Heart right ventricle (tissue), 16 donors: ENCODE data around the gene TEDC1. TPM values are rescaled to one million over a fixed set of nuclear protein-coding genes. Genes with fewer than 3 reads are reported as not detected.

Source experiments
- ATAC-seq, 8 donors: fragments of 200-7000 bp; cut with Tn5 transposase; one replicate each; pipeline ENCODE4 v1.9.1; 2020; ENCODE audit warnings: mild to moderate bottlenecking in 8 of 8, moderate library complexity in 8 of 8, moderate number of reproducible peaks in 1 of 8
- DNase-seq, 2 donors: peaks; one replicate each; pipeline ENCODE4 v3.0.0-alpha.2; 2020
- H3K27ac ChIP-seq, 10 donors: fragments of 200-600 bp; sonication (generic) in 2 of 10; one replicate each; pipeline versions ENCODE4 v1.5.0 to v1.8.0; 2020 to 2022; ENCODE audit warnings: mild to moderate bottlenecking in 3 of 10
- H3K27me3 ChIP-seq, 7 donors: fragments of 200-600 bp; one replicate each; pipeline ENCODE4 v1.8.0; 2021 to 2022; ENCODE audit warnings: mild to moderate bottlenecking in 2 of 7
- H3K36me3 ChIP-seq, 9 donors: fragments of 200-600 bp; sonication (generic) in 1 of 9; one replicate each; pipeline versions ENCODE4 v1.5.0 to v1.8.0; 2020 to 2022; ENCODE audit warnings: mild to moderate bottlenecking in 2 of 9
- H3K4me1 ChIP-seq, 9 donors: fragments of 200-600 bp; sonication (generic) in 1 of 9; one replicate each; pipeline versions ENCODE4 v1.5.0 to v1.8.0; 2020 to 2022; ENCODE audit warnings: mild to moderate bottlenecking in 4 of 9
- H3K4me3 ChIP-seq, 10 donors: fragments of 200-600 bp; sonication (generic) in 2 of 10; one replicate each; pipeline versions ENCODE4 v1.5.0 to v1.8.0; 2020 to 2022; ENCODE audit warnings: mild to moderate bottlenecking in 7 of 10, moderate library complexity in 2 of 10
- H3K9me3 ChIP-seq, 11 donors: fragments of 200-600 bp in 10 of 11; sonication (generic) in 2 of 11; one replicate each; pipeline versions ENCODE4 v1.5.0 to v1.8.0; 2013 to 2022; ENCODE audit warnings: mild to moderate bottlenecking in 2 of 11, control low read depth in 1 of 11, moderate library complexity in 1 of 11
- WGBS, 2 donors: extraction: QIAGEN DNeasy Blood & Tissue Kit; methylation state at CpG; one replicate each; pipeline ENCODE4 v1.1.7; 2013; ENCODE audit warnings: inconsistent platforms in 1 of 2; 5-methylcytosine and 5-hydroxymethylcytosine counted together
- intact Hi-C, 10 donors: fragments of 100-400 bp; cut with DNase I; formaldehyde crosslinking; loops; one replicate each; pipeline versions ENCODE4 v1.11.1 to v1.14.2; 2022
- polyA plus RNA-seq, 2 donors: library from polyadenylated mRNA; stranded (reverse); fragments of 200-250 nt; gene quantifications; one replicate each; pipeline ENCODE4 v1.2.3, GENCODE V29; 2013
- total RNA-seq, 10 donors: library from RNA; stranded (reverse); fragmentation: NEBNext Ultra II Directional in 3 of 10; extraction: Animal tissue kit (Norgen Biotek cat#: 25700) in 3 of 10; gene quantifications; one replicate each; pipeline versions ENCODE4 v1.2.1 to v1.2.4, GENCODE V29; 2021 to 2023
- TF ChIP-seq, protein P1 (sequence below), 9 donors: fragments of 200-600 bp; sonication (generic) in 2 of 9; IDR thresholded peaks; one replicate each; pipeline versions ENCODE4 v1.5.0 to v1.8.0; 2021 to 2022; ENCODE audit warnings: antibody characterized with exemption in 9 of 9, mild to moderate bottlenecking in 5 of 9, moderate library complexity in 1 of 9
- donor health status: Arrhythmogenic right ventricular cardiomyopathy.
- donor health status: ischemic (EF 13 %, LVEDD 7.1; RV severe dilation, severe dysfunction).
- donor health status: healthy with polysubstance abuse.
- donor health status: DM: no; HTN: yes; CAD: no.
- donor health status: DM: no; HTN: no; CAD: no.
- donor health status: ischemic (EF 25% LVEDD 6.9; RV normal size, moderate dysfunction).
- donor health status: ischemic (EF 25% LVEDD 5.7; RV mildly dilated, moderate dysfunction).
- donor health status: healthy.
- donor health status: DM: yes; HTN: yes; CAD: no.
- donor health status: Ischemic cardiomyopathy.
- donor health status: ischemic (EF 35%, LVEDD 5.7; RV mildly dilated, moderate dysfunction).
- donor health status: nonischemic (EF 11% LVEDD 7.7; RV severe dilation, severe dysfunction).
- donor health status: DM: yes; HTN: yes; CAD: no.
- donor health status: PGD.
- donor health status: ischemic (EF 29% LVEDD 5.4; RV normal size, mild dysfunction).
- donor health status: nonischemic (EF 23%, LVEDD 6.1; RV moderate dilation, normal function).

TEDC1 gene
- total and polyA plus RNA-seq, 12 donors: 2.3 to 10.0 (median 4.4) TPM

DNA sequence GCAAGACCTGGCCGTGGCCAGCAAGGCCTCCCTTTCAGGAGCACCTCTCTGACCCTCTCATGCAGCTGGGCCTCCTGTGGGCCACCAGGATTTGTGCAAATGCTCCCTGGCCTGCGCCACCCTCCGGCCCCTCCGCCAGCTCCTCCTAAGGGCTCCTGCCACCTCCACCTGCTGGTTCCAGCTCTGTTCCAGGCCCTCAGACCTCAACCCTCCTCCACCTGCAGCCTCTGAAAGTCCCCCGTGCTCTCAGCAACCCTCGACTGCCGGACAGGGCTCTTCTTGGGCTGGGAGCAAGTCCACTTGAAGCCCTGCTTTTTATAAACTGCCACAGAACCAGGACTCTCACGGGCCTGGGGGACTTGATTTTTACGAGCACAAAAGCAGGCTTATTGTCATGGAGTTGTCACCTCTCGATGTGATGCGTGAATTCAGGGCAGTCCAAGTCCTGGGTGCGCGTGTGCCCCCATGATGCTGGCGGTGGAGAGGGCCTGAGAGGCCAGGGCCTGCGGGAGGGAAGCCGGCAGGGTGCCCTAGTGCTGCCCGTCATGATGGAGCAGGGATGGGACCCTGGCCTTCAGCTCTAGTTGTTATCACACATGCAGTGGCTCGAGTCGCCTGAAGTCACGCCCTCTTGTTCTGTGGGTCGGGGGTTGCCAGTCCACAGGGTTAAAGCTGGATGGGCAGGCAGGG lies 9.1 kb downstream of the TEDC1 start:
- 84 to 86% methylated on average over 21 of the region's 21 CpGs for WGBS, 2 donors
- peaks cover 0 to 11% (median 0%) of the 10 kb centered on the region in 9 donors for H3K36me3 ChIP-seq
- H3K9me3 ChIP-seq: no peaks in the 10 kb centered on the region
- H3K4me3 ChIP-seq: no peak overlapping the region
- TF ChIP-seq, protein P1, sequence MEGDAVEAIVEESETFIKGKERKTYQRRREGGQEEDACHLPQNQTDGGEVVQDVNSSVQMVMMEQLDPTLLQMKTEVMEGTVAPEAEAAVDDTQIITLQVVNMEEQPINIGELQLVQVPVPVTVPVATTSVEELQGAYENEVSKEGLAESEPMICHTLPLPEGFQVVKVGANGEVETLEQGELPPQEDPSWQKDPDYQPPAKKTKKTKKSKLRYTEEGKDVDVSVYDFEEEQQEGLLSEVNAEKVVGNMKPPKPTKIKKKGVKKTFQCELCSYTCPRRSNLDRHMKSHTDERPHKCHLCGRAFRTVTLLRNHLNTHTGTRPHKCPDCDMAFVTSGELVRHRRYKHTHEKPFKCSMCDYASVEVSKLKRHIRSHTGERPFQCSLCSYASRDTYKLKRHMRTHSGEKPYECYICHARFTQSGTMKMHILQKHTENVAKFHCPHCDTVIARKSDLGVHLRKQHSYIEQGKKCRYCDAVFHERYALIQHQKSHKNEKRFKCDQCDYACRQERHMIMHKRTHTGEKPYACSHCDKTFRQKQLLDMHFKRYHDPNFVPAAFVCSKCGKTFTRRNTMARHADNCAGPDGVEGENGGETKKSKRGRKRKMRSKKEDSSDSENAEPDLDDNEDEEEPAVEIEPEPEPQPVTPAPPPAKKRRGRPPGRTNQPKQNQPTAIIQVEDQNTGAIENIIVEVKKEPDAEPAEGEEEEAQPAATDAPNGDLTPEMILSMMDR (IDR thresholded peaks at IDR 0.05): no peak
- ATAC-seq (no peak), DNase-seq (no peak)
- no peak overlapping the region for H3K27ac ChIP-seq
- H3K4me1 ChIP-seq: peaks cover 0 to 12% (median 5%) of the 10 kb centered on the region in 9 donors
- intact Hi-C loops: no loop called here
- H3K27me3 ChIP-seq: no peaks in the 10 kb centered on the region

DNA sequence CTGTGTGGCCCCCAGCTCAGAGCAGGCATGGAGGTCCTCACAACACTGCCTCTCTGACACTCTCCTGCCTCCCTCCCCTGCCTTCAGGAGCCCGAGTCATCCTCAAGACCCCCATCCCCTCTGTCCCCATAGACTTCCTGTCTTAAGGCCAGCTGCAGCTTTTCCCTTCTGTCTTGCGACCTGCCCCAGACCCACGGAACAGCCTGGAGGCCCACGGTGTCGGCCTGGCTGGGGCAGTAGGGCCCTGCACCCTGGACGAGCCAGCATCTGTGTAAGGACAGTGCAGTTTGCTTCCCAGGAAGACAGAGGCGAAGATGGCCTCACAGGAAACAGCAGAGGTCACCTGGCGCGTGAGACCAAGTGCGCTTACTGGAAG lies 9.7 kb downstream of the TEDC1 start:
- intact Hi-C loops: no loop called here
- Histone ChIP-seq H3K9me3 (no peaks in the 10 kb centered on the region), H3K4me1 (peaks cover 0 to 8% (median under 1%) of the 10 kb centered on the region in 9 donors), H3K4me3 (no peak overlapping the region), H3K27ac (no peak overlapping the region), H3K36me3 (peaks cover 0 to 11% (median 0%) of the 10 kb centered on the region in 9 donors), H3K27me3 (no peaks in the 10 kb centered on the region)
- TF ChIP-seq, protein P1 (IDR thresholded peaks at IDR 0.05): no peak
- no peak for DNase-seq
- 63 to 65% methylated on average over 10 of the region's 10 CpGs for WGBS, 2 donors
- ATAC-seq: no peak

DNA sequence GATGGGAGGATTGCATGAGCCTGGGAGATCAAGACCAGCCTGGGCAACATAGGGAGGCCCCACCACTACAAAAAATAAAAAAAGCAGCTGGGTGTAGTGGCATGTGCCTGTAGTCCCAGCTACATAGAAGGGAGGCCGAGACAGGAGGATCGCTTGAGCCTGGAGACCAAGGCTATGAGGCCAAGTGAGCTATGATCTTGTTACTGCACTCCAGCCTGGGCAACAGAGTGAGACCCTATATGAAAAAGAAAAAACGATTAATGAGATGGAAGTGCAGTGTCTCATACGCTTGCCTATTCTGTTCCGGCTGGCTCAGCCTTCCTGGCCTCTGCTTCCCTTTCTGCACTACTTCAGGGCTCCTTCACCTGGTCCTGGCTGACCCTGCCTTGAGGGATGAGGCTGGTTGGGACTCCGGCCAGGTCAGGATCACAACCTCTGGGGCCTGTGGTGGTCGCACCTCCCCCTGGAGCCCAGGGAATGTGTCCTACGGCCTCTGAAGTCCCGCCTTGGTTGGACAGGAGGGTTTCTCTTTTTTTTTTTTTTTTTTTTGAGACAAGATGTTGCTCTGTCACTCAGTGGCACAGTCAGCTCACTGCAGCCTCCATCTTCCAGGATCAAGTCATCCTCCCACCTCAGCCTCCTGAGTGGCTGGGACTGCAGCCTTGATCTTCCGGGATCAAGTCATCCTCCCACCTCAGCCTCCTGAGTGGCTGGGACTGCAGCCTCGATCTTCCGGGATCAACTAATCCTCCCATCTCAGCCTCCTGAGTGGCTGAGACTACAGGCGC lies 10.7 kb downstream of the TEDC1 start:
- Histone ChIP-seq H3K27ac (no peak overlapping the region), H3K4me1 (no peaks in the 10 kb centered on the region), H3K36me3 (peaks cover 0 to 11% (median 0%) of the 10 kb centered on the region in 9 donors), H3K9me3 (no peaks in the 10 kb centered on the region), H3K4me3 (no peak overlapping the region), H3K27me3 (no peaks in the 10 kb centered on the region)
- ATAC-seq (peak in 1 of 8 donors; percentile 20), DNase-seq (no peak)
- intact Hi-C loops: no loop called here
- TF ChIP-seq, protein P1 (IDR thresholded peaks at IDR 0.05): no peak
- 86 to 89% methylated on average over 13 of the region's 13 CpGs for WGBS, 2 donors

DNA sequence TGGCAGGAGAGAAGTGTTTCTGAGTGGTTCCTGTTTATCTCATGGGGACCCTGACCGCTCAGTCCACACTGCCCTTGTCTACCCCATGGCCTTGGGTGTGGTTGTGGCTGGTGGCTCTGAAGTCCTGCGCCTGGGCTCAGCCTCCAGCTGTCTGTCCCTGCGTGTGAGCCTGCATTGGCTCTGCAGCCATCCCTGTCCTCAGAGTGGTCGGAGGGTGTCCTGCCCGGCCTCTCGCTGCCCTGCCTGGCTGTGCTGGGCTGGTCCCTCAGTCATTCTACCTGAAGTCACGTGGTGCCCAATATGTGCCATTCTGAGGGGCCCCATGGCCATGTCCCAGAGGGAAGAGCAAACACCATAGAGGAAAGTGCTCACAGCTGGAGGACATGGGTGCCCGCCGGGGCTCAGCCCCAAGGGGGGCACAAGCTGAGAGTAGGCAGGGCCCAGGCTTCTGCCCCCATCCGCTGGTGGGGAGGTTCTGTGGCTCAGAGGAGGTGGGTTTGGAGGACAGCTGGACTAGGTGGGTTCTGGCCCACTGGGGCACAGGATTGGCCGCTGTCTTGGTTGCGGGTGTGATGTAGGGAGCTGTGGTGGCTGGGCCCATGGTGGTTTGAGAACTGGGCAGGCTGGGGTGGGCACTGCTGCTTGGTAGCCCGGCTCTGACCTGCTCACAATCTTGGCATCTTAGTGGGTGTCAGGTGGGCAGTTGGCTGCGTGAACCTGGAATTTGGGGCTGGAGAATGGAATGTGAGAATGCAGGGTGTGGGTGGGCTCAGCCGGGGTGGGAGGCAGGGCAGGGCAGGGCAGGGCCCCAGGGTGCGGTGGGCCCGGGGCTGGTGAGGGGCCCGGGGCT lies 11.6 kb downstream of the TEDC1 start:
- DNase-seq: no peak
- H3K9me3 ChIP-seq: no peaks in the 10 kb centered on the region
- ATAC-seq: no peak
- WGBS, 2 donors: 83 to 90% methylated on average over 18 of the region's 18 CpGs
- intact Hi-C loops: no loop called here
- TF ChIP-seq, protein P1 (IDR thresholded peaks at IDR 0.05): no peak
- H3K27ac ChIP-seq: no peak overlapping the region
- no peaks in the 10 kb centered on the region for H3K4me1 ChIP-seq
- H3K4me3 ChIP-seq: no peak overlapping the region
- H3K27me3 ChIP-seq: peaks cover 0 to 6% (median 0%) of the 10 kb centered on the region in 7 donors
- H3K36me3 ChIP-seq: peaks cover 0 to 11% (median 0%) of the 10 kb centered on the region in 9 donors
